ENCODE data around the gene ADAMTS1.
A peak's percentile ranks its signal among the peaks of the same experiment; 100 is the strongest.

Gene ADAMTS1

GRCh38 chr21:26834181-26834905, 10.9 kb downstream of the ADAMTS1 start:
- Histone ChIP-seq H2AFZ (ENCODE audit: low read depth, low read length) (no peak overlapping the region), H4K8ac (ENCODE audit: low read length) (no peak overlapping the region), H3K4me3 (ENCODE audit: insufficient read depth in 1 of 2, low read depth in 1 of 2, low read length in 2 of 2) (no peak overlapping the region), H2BK15ac (ENCODE audit: low read depth, poor library complexity, severe bottlenecking) (no peak overlapping the region), H3K79me1 (replicated peaks; ENCODE audit: low read length, poor library complexity, severe bottlenecking) (peaks cover 2% of the 10 kb centered on the region), H3K27ac (ENCODE audit: low read length, poor library complexity, severe bottlenecking) (no peak overlapping the region), H2BK5ac (ENCODE audit: low read depth, low read length, poor library complexity, severe bottlenecking) (no peak overlapping the region), H3K9ac (ENCODE audit: low read length) (no peak overlapping the region), H3K18ac (ENCODE audit: low read depth in 1 of 2, low read length in 2 of 2) (no peak overlapping the region), H3K14ac (ENCODE audit: low read length in 2 of 2) (no peak overlapping the region), H3K23ac (ENCODE audit: low read length in 2 of 2) (no peak overlapping the region), H3K4me1 (ENCODE audit: control insufficient read depth, insufficient read depth, low read depth, low read length) (peaks cover 6% of the 10 kb centered on the region), H2AK5ac (ENCODE audit: low read length, severe bottlenecking) (no peak overlapping the region), H4K91ac (ENCODE audit: low read length) (no peak overlapping the region), H2BK120ac (ENCODE audit: low read depth, low read length) (no peak overlapping the region), H3K9me3 (ENCODE audit: control insufficient read depth, low read length) (no peaks in the 10 kb centered on the region), H3K4me2 (ENCODE audit: low read length, poor library complexity, severe bottlenecking) (no peak overlapping the region), H3K4ac (ENCODE audit: low read depth in 1 of 2, low read length in 2 of 2) (no peak overlapping the region), H3K27me3 (ENCODE audit: control insufficient read depth in 1 of 2, insufficient read depth in 1 of 2, low read length in 2 of 2) (no peaks in the 10 kb centered on the region), H3K36me3 (ENCODE audit: control insufficient read depth in 1 of 2, insufficient read depth in 2 of 2, low read depth in 1 of 2, low read length in 2 of 2) (peaks cover 13 to 32% of the 10 kb centered on the region in 2 experiments), H2BK12ac (ENCODE audit: low read length in 2 of 2) (no peak overlapping the region)
- 63% methylated on average over 2 of the region's 2 CpGs for WGBS
- DNase-seq: peak; percentile 66

- H3K23ac ChIP-seq (ENCODE audit: low read length in 2 of 2): no peak overlapping the region
- H3K36me3 ChIP-seq (ENCODE audit: control insufficient read depth in 1 of 2, insufficient read depth in 2 of 2, low read depth in 1 of 2, low read length in 2 of 2): peaks cover 12 to 24% of the 10 kb centered on the region in 2 experiments
- 97% methylated on average over 6 of the region's 6 CpGs for WGBS
- no peak overlapping the region for H3K18ac ChIP-seq (ENCODE audit: low read depth in 1 of 2, low read length in 2 of 2)
- H4K8ac ChIP-seq (ENCODE audit: low read length): no peak overlapping the region
- no peak overlapping the region for H2BK5ac ChIP-seq (ENCODE audit: low read depth, low read length, poor library complexity, severe bottlenecking)
- H3K4me3 ChIP-seq (ENCODE audit: insufficient read depth in 1 of 2, low read depth in 1 of 2, low read length in 2 of 2): no peak overlapping the region
- H4K91ac ChIP-seq (ENCODE audit: low read length): no peak overlapping the region
- H3K4me1 ChIP-seq (ENCODE audit: control insufficient read depth, insufficient read depth, low read depth, low read length): peaks cover 6% of the 10 kb centered on the region
- no peak overlapping the region for H3K14ac ChIP-seq (ENCODE audit: low read length in 2 of 2)
- H3K9me3 ChIP-seq (ENCODE audit: control insufficient read depth, low read length): no peaks in the 10 kb centered on the region
- no peak overlapping the region for H2BK15ac ChIP-seq (ENCODE audit: low read depth, poor library complexity, severe bottlenecking)
- H3K9ac ChIP-seq (ENCODE audit: low read length): no peak overlapping the region
- no peak overlapping the region for H2BK12ac ChIP-seq (ENCODE audit: low read length in 2 of 2)
- no peak overlapping the region for H3K27ac ChIP-seq (ENCODE audit: low read length, poor library complexity, severe bottlenecking)
- no peak overlapping the region for H3K4ac ChIP-seq (ENCODE audit: low read depth in 1 of 2, low read length in 2 of 2)
- peaks cover 2% of the 10 kb centered on the region for H3K79me1 ChIP-seq (replicated peaks; ENCODE audit: low read length, poor library complexity, severe bottlenecking)
- no peak overlapping the region for H2BK120ac ChIP-seq (ENCODE audit: low read depth, low read length)
- H3K4me2 ChIP-seq (ENCODE audit: low read length, poor library complexity, severe bottlenecking): no peak overlapping the region
- H2AK5ac ChIP-seq (ENCODE audit: low read length, severe bottlenecking): no peak overlapping the region
- DNase-seq: peak; percentile 41
- no peaks in the 10 kb centered on the region for H3K27me3 ChIP-seq (ENCODE audit: control insufficient read depth in 1 of 2, insufficient read depth in 1 of 2, low read length in 2 of 2)
- no peak overlapping the region for H2AFZ ChIP-seq (ENCODE audit: low read depth, low read length)
Observed at GRCh38 chr21:26833460-26833939, 11.7 kb downstream of the ADAMTS1 start.

- no peak overlapping the region for H3K23ac ChIP-seq (ENCODE audit: low read length in 2 of 2)
- H4K91ac ChIP-seq (ENCODE audit: low read length): no peak overlapping the region
- no peak overlapping the region for H3K14ac ChIP-seq (ENCODE audit: low read length in 2 of 2)
- H4K8ac ChIP-seq (ENCODE audit: low read length): no peak overlapping the region
- no peak for DNase-seq
- H2BK120ac ChIP-seq (ENCODE audit: low read depth, low read length): no peak overlapping the region
- peaks cover 8 to 19% of the 10 kb centered on the region in 2 experiments for H3K36me3 ChIP-seq (ENCODE audit: control insufficient read depth in 1 of 2, insufficient read depth in 2 of 2, low read depth in 1 of 2, low read length in 2 of 2)
- H3K4me1 ChIP-seq (ENCODE audit: control insufficient read depth, insufficient read depth, low read depth, low read length): peaks cover 6% of the 10 kb centered on the region
- no peak overlapping the region for H3K27ac ChIP-seq (ENCODE audit: low read length, poor library complexity, severe bottlenecking)
- H3K9ac ChIP-seq (ENCODE audit: low read length): no peak overlapping the region
- no peak overlapping the region for H2BK15ac ChIP-seq (ENCODE audit: low read depth, poor library complexity, severe bottlenecking)
- peaks cover 2% of the 10 kb centered on the region for H3K79me1 ChIP-seq (replicated peaks; ENCODE audit: low read length, poor library complexity, severe bottlenecking)
- H2BK5ac ChIP-seq (ENCODE audit: low read depth, low read length, poor library complexity, severe bottlenecking): no peak overlapping the region
- H3K18ac ChIP-seq (ENCODE audit: low read depth in 1 of 2, low read length in 2 of 2): no peak overlapping the region
- H3K4ac ChIP-seq (ENCODE audit: low read depth in 1 of 2, low read length in 2 of 2): no peak overlapping the region
- H2AFZ ChIP-seq (ENCODE audit: low read depth, low read length): no peak overlapping the region
- WGBS: 95% methylated on average over 4 of the region's 4 CpGs
- H3K9me3 ChIP-seq (ENCODE audit: control insufficient read depth, low read length): no peaks in the 10 kb centered on the region
- H2AK5ac ChIP-seq (ENCODE audit: low read length, severe bottlenecking): no peak overlapping the region
- no peaks in the 10 kb centered on the region for H3K27me3 ChIP-seq (ENCODE audit: control insufficient read depth in 1 of 2, insufficient read depth in 1 of 2, low read length in 2 of 2)
- H3K4me2 ChIP-seq (ENCODE audit: low read length, poor library complexity, severe bottlenecking): no peak overlapping the region
- no peak overlapping the region for H2BK12ac ChIP-seq (ENCODE audit: low read length in 2 of 2)
- no peak overlapping the region for H3K4me3 ChIP-seq (ENCODE audit: insufficient read depth in 1 of 2, low read depth in 1 of 2, low read length in 2 of 2)
Observed at GRCh38 chr21:26833011-26833410, 12.2 kb downstream of the ADAMTS1 start.

DNA sequence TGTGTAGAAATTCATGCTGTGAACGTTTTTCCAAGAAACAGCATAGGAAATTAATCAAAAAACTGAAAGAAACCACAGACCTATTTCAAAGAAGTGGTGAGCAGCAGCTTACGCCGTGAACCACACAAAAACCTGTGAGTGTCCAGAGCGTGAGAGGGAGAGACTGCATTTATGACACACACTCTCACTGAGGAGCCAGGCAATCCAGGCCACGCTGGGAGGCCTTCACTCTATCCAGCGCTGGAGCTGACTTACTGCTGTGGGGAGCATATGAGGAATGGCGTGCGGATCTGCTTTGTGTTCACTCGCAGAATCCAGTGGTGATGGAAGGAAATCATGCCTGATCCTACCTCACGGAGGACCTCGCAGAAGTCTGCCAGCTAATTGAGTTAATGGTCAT, 12.7 kb downstream of the ADAMTS1 start:
- Histone ChIP-seq H4K91ac (ENCODE audit: low read length) (peak overlapping the region; percentile 22), H2AK5ac (ENCODE audit: low read length, severe bottlenecking) (no peak overlapping the region), H2BK15ac (ENCODE audit: low read depth, poor library complexity, severe bottlenecking) (no peak overlapping the region), H4K8ac (ENCODE audit: low read length) (no peak overlapping the region), H3K14ac (ENCODE audit: low read length in 2 of 2) (no peak overlapping the region), H3K18ac (ENCODE audit: low read depth in 1 of 2, low read length in 2 of 2) (no peak overlapping the region), H3K4me3 (ENCODE audit: insufficient read depth in 1 of 2, low read depth in 1 of 2, low read length in 2 of 2) (no peak overlapping the region), H2BK5ac (ENCODE audit: low read depth, low read length, poor library complexity, severe bottlenecking) (no peak overlapping the region), H3K9ac (ENCODE audit: low read length) (no peak overlapping the region), H3K79me1 (replicated peaks; ENCODE audit: low read length, poor library complexity, severe bottlenecking) (no peaks in the 10 kb centered on the region), H3K27ac (ENCODE audit: low read length, poor library complexity, severe bottlenecking) (no peak overlapping the region), H3K23ac (ENCODE audit: low read length in 2 of 2) (no peak overlapping the region), H3K27me3 (ENCODE audit: control insufficient read depth in 1 of 2, insufficient read depth in 1 of 2, low read length in 2 of 2) (no peaks in the 10 kb centered on the region), H3K36me3 (ENCODE audit: control insufficient read depth in 1 of 2, insufficient read depth in 2 of 2, low read depth in 1 of 2, low read length in 2 of 2) (peaks cover 4 to 14% of the 10 kb centered on the region in 2 experiments), H3K4me1 (ENCODE audit: control insufficient read depth, insufficient read depth, low read depth, low read length) (peaks cover 2% of the 10 kb centered on the region), H3K9me3 (ENCODE audit: control insufficient read depth, low read length) (no peaks in the 10 kb centered on the region), H2BK120ac (ENCODE audit: low read depth, low read length) (no peak overlapping the region), H3K4ac (ENCODE audit: low read depth in 1 of 2, low read length in 2 of 2) (no peak overlapping the region), H2AFZ (ENCODE audit: low read depth, low read length) (no peak overlapping the region), H3K4me2 (ENCODE audit: low read length, poor library complexity, severe bottlenecking) (no peak overlapping the region), H2BK12ac (ENCODE audit: low read length in 2 of 2) (no peak overlapping the region)
- DNase-seq: no peak
- 93% methylated on average over 11 of the region's 11 CpGs for WGBS

Measured in mesenchymal stem cell (in vitro differentiated cells and primary cell).